Skeletal muscle tissue (tissue), 4 donors: ENCODE data around the gene TTC7B. TPM values are rescaled to one million over a fixed set of nuclear protein-coding genes. Genes with fewer than 3 reads are reported as not detected.

Experiments used
- H3K27ac ChIP-seq: one replicate; pipeline ENCODE4 v1.7.0; 2013; ENCODE audit warnings: mild to moderate bottlenecking, low read depth, low read length, inconsistent platforms
- H3K27me3 ChIP-seq, 3 donors: one replicate each; pipeline ENCODE4 v1.7.0; 2013; ENCODE audit warnings: low read length in 3 of 3; ENCODE audit not compliant: control insufficient read depth in 3 of 3, insufficient read depth in 3 of 3
- H3K36me3 ChIP-seq, 3 donors: one replicate each; pipeline ENCODE4 v1.7.0; 2013; ENCODE audit warnings: low read length in 3 of 3; ENCODE audit not compliant: control insufficient read depth in 3 of 3, insufficient read depth in 3 of 3
- H3K4me1 ChIP-seq, 3 donors: one replicate each; pipeline ENCODE4 v1.7.0; 2013; ENCODE audit warnings: low read length in 3 of 3, mild to moderate bottlenecking in 3 of 3; ENCODE audit not compliant: control insufficient read depth in 3 of 3, insufficient read depth in 3 of 3
- H3K4me3 ChIP-seq, 3 donors: one replicate each; pipeline ENCODE4 v1.7.0; 2013; ENCODE audit warnings: low read length in 3 of 3
- H3K9ac ChIP-seq, 3 donors: one replicate each; pipeline ENCODE4 v1.7.0; 2013; ENCODE audit warnings: low read length in 3 of 3, mild to moderate bottlenecking in 3 of 3, moderate library complexity in 2 of 3, low read depth in 1 of 3
- H3K9me3 ChIP-seq, 3 donors: one replicate each; pipeline ENCODE4 v1.7.0; 2013; ENCODE audit warnings: low read length in 3 of 3; ENCODE audit not compliant: control insufficient read depth in 3 of 3
- total RNA-seq: library from RNA; depleted of rRNA; stranded (reverse); fragments of >200 nt; gene quantifications from one replicate; pipeline ENCODE4 v1.2.3, GENCODE V29; 2014
- donor health status: Osteomylitis.

TTC7B gene
- total RNA-seq, 1 donor from 2014 or later: 5.7 TPM

GRCh38 chr14:90583916-90584605, 232.2 kb downstream of the TTC7B start:
- H3K4me3 ChIP-seq: no peak overlapping the region
- H3K27ac ChIP-seq: no peak overlapping the region
- peaks cover 0 to 14% (median 13%) of the 10 kb centered on the region in 3 donors for H3K36me3 ChIP-seq
- H3K4me1 ChIP-seq: peaks cover 20 to 48% (median 30%) of the 10 kb centered on the region in 3 donors
- no peaks in the 10 kb centered on the region for H3K9me3 ChIP-seq
- no peak overlapping the region for H3K9ac ChIP-seq
- no peaks in the 10 kb centered on the region for H3K27me3 ChIP-seq

- H3K27ac ChIP-seq: no peak overlapping the region
- H3K9ac ChIP-seq: no peak overlapping the region
- H3K9me3 ChIP-seq: no peaks in the 10 kb centered on the region
- H3K4me1 ChIP-seq: peaks cover 27 to 53% (median 36%) of the 10 kb centered on the region in 3 donors
- no peak overlapping the region for H3K4me3 ChIP-seq
- H3K36me3 ChIP-seq: peaks cover 0 to 16% (median 14%) of the 10 kb centered on the region in 3 donors
- no peaks in the 10 kb centered on the region for H3K27me3 ChIP-seq
Observed at GRCh38 chr14:90583427-90583826, 232.8 kb downstream of the TTC7B start.

GRCh38 chr14:90582166-90582565, 234.1 kb downstream of the TTC7B start:
- peaks cover 29 to 53% (median 40%) of the 10 kb centered on the region in 3 donors for H3K4me1 ChIP-seq
- H3K9ac ChIP-seq: no peak overlapping the region

GRCh38 chr14:90581745-90582144, 234.5 kb downstream of the TTC7B start:
- Histone ChIP-seq H3K4me1 (peaks cover 30 to 56% (median 43%) of the 10 kb centered on the region in 3 donors), H3K36me3 (peaks cover 0 to 22% (median 19%) of the 10 kb centered on the region in 3 donors), H3K9ac (no peak overlapping the region), H3K27me3 (no peaks in the 10 kb centered on the region), H3K4me3 (no peak overlapping the region), H3K9me3 (no peaks in the 10 kb centered on the region), H3K27ac (no peak overlapping the region)

More at GRCh38 chr14:90582166-90582565, 234.1 kb downstream of the TTC7B start:
- Histone ChIP-seq H3K27ac (no peak overlapping the region), H3K9me3 (no peaks in the 10 kb centered on the region), H3K4me3 (no peak overlapping the region), H3K36me3 (peaks cover 0 to 22% (median 20%) of the 10 kb centered on the region in 3 donors), H3K27me3 (no peaks in the 10 kb centered on the region)

GRCh38 chr14:90580377-90581335, 235.6 kb downstream of the TTC7B start:
- H3K27ac ChIP-seq: no peak overlapping the region
- H3K9ac ChIP-seq: peak overlapping the region in 2 of 3 donors; percentile 16 to 25
- no peaks in the 10 kb centered on the region for H3K27me3 ChIP-seq
- peaks cover 37 to 62% (median 45%) of the 10 kb centered on the region in 3 donors for H3K4me1 ChIP-seq
- H3K4me3 ChIP-seq: no peak overlapping the region
- H3K9me3 ChIP-seq: no peaks in the 10 kb centered on the region
- peaks cover 0 to 22% (median 18%) of the 10 kb centered on the region in 3 donors for H3K36me3 ChIP-seq

GRCh38 chr14:90579816-90580215, 236.4 kb downstream of the TTC7B start:
- Histone ChIP-seq H3K4me3 (no peak overlapping the region), H3K27ac (no peak overlapping the region), H3K9ac (peak overlapping the region in 1 of 3 donors; percentile 43), H3K36me3 (peaks cover 0 to 16% (median 13%) of the 10 kb centered on the region in 3 donors), H3K4me1 (peaks cover 44 to 70% (median 54%) of the 10 kb centered on the region in 3 donors), H3K9me3 (no peaks in the 10 kb centered on the region), H3K27me3 (no peaks in the 10 kb centered on the region)

- Histone ChIP-seq H3K9ac (no peak overlapping the region), H3K4me1 (peaks cover 46 to 71% (median 58%) of the 10 kb centered on the region in 3 donors), H3K27ac (no peak overlapping the region)
Observed at GRCh38 chr14:90579088-90579487, 237.1 kb downstream of the TTC7B start.

GRCh38 chr14:90578283-90578985, 237.8 kb downstream of the TTC7B start:
- Histone ChIP-seq H3K36me3 (peaks cover 0 to 13% (median 11%) of the 10 kb centered on the region in 3 donors), H3K27ac (peak overlapping the region; percentile 61), H3K4me3 (peak overlapping the region in 1 of 3 donors; percentile 22), H3K4me1 (peaks cover 41 to 65% (median 56%) of the 10 kb centered on the region in 3 donors), H3K27me3 (no peaks in the 10 kb centered on the region), H3K9ac (peak overlapping the region; percentile 18 to 76 (median 25)), H3K9me3 (no peaks in the 10 kb centered on the region)

More at GRCh38 chr14:90579088-90579487, 237.1 kb downstream of the TTC7B start:
- H3K9me3 ChIP-seq: no peaks in the 10 kb centered on the region
- peaks cover 0 to 13% (median 11%) of the 10 kb centered on the region in 3 donors for H3K36me3 ChIP-seq
- no peak overlapping the region for H3K4me3 ChIP-seq
- no peaks in the 10 kb centered on the region for H3K27me3 ChIP-seq

GRCh38 chr14:90577661-90578282, 238.5 kb downstream of the TTC7B start:
- Histone ChIP-seq H3K9ac (peak overlapping the region; percentile 18 to 76 (median 25)), H3K27me3 (no peaks in the 10 kb centered on the region), H3K4me3 (peak overlapping the region in 1 of 3 donors; percentile 35), H3K4me1 (peaks cover 41 to 64% (median 56%) of the 10 kb centered on the region in 3 donors), H3K27ac (peak overlapping the region; percentile 61), H3K36me3 (peaks cover 0 to 13% (median 11%) of the 10 kb centered on the region in 3 donors), H3K9me3 (no peaks in the 10 kb centered on the region)
